Measurements from ENCODE around the gene LEUTX.

DNA sequence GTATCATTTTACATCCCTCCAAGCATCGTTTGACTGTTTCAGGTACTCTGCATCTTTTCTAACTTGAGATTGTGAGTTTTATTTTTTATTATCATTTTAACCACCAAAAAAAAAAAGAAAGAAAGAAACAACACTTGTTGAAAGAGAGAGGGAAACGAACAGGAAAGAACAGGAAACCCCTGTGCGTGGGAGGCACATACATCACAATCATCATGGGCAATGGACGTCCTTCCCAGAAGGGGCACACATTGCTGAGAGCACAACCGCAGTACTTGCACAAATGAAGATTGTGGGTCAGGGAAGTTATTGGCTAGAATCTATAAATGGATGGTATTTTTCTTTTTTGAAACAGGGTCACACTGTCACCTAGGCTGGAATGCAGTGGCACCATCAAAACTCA is 42.6 kb upstream of the LEUTX start:
- no peak for TF ChIP-seq TCF12 (IDR thresholded peaks at IDR 0.05; ENCODE audit: low read depth)
- TF ChIP-seq, protein P1, sequence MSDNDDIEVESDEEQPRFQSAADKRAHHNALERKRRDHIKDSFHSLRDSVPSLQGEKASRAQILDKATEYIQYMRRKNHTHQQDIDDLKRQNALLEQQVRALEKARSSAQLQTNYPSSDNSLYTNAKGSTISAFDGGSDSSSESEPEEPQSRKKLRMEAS (IDR thresholded peaks at IDR 0.05) = no peak
- TF ChIP-seq RAD21 (IDR thresholded peaks at IDR 0.05; ENCODE audit: low read depth) = no peak
- TF ChIP-seq YY1 (IDR thresholded peaks at IDR 0.05; ENCODE audit: low read depth) = no peak
- TF ChIP-seq FOXM1 (IDR thresholded peaks at IDR 0.05; ENCODE audit: borderline replicate concordance, low read depth) = no peak
